ENCODE measurements around the gene ADISSP.

DNA sequence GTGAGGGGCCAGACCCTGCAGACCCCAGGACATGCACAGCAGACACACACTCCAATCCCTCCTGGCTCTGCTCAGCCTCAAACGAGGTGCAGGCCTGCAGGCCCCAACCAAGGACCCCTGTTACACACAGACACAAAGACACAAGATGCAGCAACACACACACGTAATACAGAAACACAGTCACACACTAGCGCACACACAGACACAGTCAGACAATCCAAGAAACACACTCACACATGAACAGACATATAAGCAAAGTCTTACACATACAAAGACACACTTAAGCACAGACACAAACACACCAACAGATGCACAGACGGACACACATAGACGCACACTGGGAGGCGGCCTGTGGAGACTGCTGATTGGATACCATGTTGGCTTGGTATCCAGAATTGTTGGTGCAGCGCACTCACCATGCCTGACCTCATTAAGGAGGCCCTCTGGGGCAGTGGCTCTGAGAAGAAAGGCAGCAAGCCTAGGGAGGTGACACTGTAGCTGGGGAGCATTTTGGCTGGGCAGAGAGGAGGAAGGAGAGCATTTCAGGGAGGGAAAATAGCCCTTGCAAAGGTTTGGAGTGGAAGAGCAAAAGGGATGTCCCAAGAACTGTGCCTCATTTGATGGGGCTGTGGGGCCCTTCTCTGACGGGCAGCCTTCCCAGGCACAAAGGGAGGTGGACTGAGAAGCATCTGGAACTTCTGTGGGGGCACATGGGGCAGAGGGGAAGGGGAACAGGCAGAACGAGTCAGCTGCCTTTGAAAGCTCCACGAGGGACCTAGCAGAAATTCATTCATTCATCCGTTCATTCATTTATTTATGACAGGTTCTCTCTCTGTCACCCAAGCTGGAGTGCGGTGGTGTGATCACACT is 36.5 kb downstream of the ADISSP start:
- TF ChIP-seq EZH2 (IDR thresholded peaks at IDR 0.05; ENCODE audit: borderline replicate concordance, low read depth, low read length, severe bottlenecking), result no peak
- TF ChIP-seq POLR2A (IDR thresholded peaks at IDR 0.05; ENCODE audit: low read depth, low read length), result no peak
- TF ChIP-seq, protein P1, sequence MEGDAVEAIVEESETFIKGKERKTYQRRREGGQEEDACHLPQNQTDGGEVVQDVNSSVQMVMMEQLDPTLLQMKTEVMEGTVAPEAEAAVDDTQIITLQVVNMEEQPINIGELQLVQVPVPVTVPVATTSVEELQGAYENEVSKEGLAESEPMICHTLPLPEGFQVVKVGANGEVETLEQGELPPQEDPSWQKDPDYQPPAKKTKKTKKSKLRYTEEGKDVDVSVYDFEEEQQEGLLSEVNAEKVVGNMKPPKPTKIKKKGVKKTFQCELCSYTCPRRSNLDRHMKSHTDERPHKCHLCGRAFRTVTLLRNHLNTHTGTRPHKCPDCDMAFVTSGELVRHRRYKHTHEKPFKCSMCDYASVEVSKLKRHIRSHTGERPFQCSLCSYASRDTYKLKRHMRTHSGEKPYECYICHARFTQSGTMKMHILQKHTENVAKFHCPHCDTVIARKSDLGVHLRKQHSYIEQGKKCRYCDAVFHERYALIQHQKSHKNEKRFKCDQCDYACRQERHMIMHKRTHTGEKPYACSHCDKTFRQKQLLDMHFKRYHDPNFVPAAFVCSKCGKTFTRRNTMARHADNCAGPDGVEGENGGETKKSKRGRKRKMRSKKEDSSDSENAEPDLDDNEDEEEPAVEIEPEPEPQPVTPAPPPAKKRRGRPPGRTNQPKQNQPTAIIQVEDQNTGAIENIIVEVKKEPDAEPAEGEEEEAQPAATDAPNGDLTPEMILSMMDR (IDR thresholded peaks at IDR 0.05; ENCODE audit: extremely low read depth in 1 of 2, insufficient read depth in 1 of 2, low read depth in 1 of 2, low read length in 2 of 2), result no peak
- TF ChIP-seq MYC (IDR thresholded peaks at IDR 0.05; ENCODE audit: low read depth, low read length), result no peak
- TF ChIP-seq JUN (IDR thresholded peaks at IDR 0.05; ENCODE audit: borderline replicate concordance, insufficient read depth, insufficient read length, low read depth), result no peak
- no peak for TF ChIP-seq POLR2AphosphoS5 (IDR thresholded peaks at IDR 0.05; ENCODE audit: insufficient read depth, low read depth, low read length)

Measured in endothelial cell of umbilical vein (primary cell).